Panc1 (cell line): ENCODE results near the gene NTNG2. TPM values are rescaled to one million over a fixed set of nuclear protein-coding genes. Genes with fewer than 3 reads are reported as not detected.

Experiments
- ATAC-seq: fragments of 200-7000 bp; cut with Tn5 transposase; 2 replicates; pipeline ENCODE4 v1.9.1; 2020; ENCODE audit warnings: mild to moderate bottlenecking, moderate library complexity
- BruUV-seq: library from RNA; stranded (reverse); fragments of 400-500 nt; replicated peaks from 2 replicates; lab custom pipeline; 2021; lab: Mats Ljungman, UMichigan
- CTCF ChIA-PET: fragments of 300-600 bp; sonication (Branson Sonifier 250); formaldehyde crosslinking; loops from one replicate; lab custom pipeline; 2022; ENCODE audit warnings: antibody characterized with exemption; lab: Charles Lee
- POLR2A ChIA-PET: fragments of 300-600 bp; sonication (Branson Sonifier 250); formaldehyde crosslinking; loops from one replicate; lab custom pipeline; 2022; ENCODE audit warnings: antibody characterized with exemption; lab: Charles Lee
- DNase-seq: peaks from one replicate; pipeline ENCODE4 v3.0.0-alpha.2; 2010; ENCODE audit warnings: low read depth, low spot score
- H3K27ac ChIP-seq: 2 replicates; pipeline ENCODE4 v1.5.1; 2011; ENCODE audit warnings: mild to moderate bottlenecking, low read length, inconsistent platforms
- H3K27me3 ChIP-seq: fragments of 200-500 bp; sonication (Bioruptor generic); 2 replicates; pipeline ENCODE4 v1.6.0; 2014; ENCODE audit warnings: low read length, inconsistent platforms; ENCODE audit not compliant: control insufficient read depth, insufficient read depth
- H3K36me3 ChIP-seq: fragments of 200-500 bp; sonication (Bioruptor generic); 2 replicates; pipeline ENCODE4 v1.5.1; 2014; ENCODE audit warnings: inconsistent platforms, mild to moderate bottlenecking, low read length, moderate library complexity; ENCODE audit not compliant: control insufficient read depth, insufficient read depth
- H3K4me1 ChIP-seq: 2 replicates; pipeline ENCODE4 v1.5.1; 2011; ENCODE audit warnings: inconsistent platforms, mild to moderate bottlenecking, low read length, moderate library complexity; ENCODE audit not compliant: control insufficient read depth, insufficient read depth
- H3K4me3 ChIP-seq, 2 experiments: 2 replicates each; pipeline ENCODE4 v1.5.1; 2011 to 2012; ENCODE audit warnings: low read depth in 2 of 2, low read length in 2 of 2, mild to moderate bottlenecking in 2 of 2, inconsistent platforms in 1 of 2, moderate library complexity in 1 of 2
- H3K9me3 ChIP-seq: fragments of 200-500 bp; sonication (Bioruptor generic); 2 replicates; pipeline ENCODE4 v1.5.1; 2014; ENCODE audit warnings: low read depth, mild to moderate bottlenecking, inconsistent platforms, low read length, moderate library complexity; ENCODE audit not compliant: control insufficient read depth, insufficient read depth
- POLR2AphosphoS5 ChIP-seq: IDR thresholded peaks from 2 replicates; pipeline ENCODE4 v1.6.1; 2012; ENCODE audit warnings: mild to moderate bottlenecking, low read depth, low read length, moderate library complexity
- SIN3A ChIP-seq: IDR thresholded peaks from 2 replicates; pipeline ENCODE4 v1.6.1; 2012; ENCODE audit warnings: low read depth, mild to moderate bottlenecking, low read length, moderate library complexity, borderline replicate concordance; ENCODE audit not compliant: insufficient read depth
- TCF7L2 ChIP-seq: IDR thresholded peaks from 2 replicates; pipeline ENCODE4 v1.6.1; 2011; ENCODE audit warnings: mild to moderate bottlenecking, low read depth, low read length, inconsistent platforms
- in situ Hi-C: cut with HindIII; loops from 2 replicates; pipeline ENCODE4 v1.10.0; 2016; ENCODE audit warnings: low sequenced_read_pairs, low pct_unique_long_range_greater_than_20kb
- intact Hi-C: fragments of 100-400 bp; cut with micrococcal nuclease; formaldehyde crosslinking; loops from one replicate; pipeline ENCODE4 v1.10.0; 2022; ENCODE audit not compliant: unreplicated experiment
- total RNA-seq: library from RNA; stranded (reverse); gene quantifications from one replicate; pipeline ENCODE4 v1.2.1, GENCODE V29; 2021; ENCODE audit not compliant: unreplicated experiment
- TF ChIP-seq, protein P1 (sequence below), 2 experiments: IDR thresholded peaks; 2 replicates each; pipeline ENCODE4 v1.6.1; 2011 to 2012; ENCODE audit warnings: low read depth in 2 of 2, control low read depth in 1 of 2, low read length in 1 of 2, mild to moderate bottlenecking in 1 of 2, moderate library complexity in 1 of 2; ENCODE audit not compliant: insufficient read depth in 1 of 2
- TF ChIP-seq, protein P2 (sequence below): fragments of 450-650 bp; IDR thresholded peaks from 2 replicates; pipeline ENCODE4 v1.5.1; 2017; ENCODE audit warnings: mild to moderate bottlenecking

The NTNG2 gene
- total RNA-seq, 1 experiment from 2014 or later: 5.1 TPM

DNA sequence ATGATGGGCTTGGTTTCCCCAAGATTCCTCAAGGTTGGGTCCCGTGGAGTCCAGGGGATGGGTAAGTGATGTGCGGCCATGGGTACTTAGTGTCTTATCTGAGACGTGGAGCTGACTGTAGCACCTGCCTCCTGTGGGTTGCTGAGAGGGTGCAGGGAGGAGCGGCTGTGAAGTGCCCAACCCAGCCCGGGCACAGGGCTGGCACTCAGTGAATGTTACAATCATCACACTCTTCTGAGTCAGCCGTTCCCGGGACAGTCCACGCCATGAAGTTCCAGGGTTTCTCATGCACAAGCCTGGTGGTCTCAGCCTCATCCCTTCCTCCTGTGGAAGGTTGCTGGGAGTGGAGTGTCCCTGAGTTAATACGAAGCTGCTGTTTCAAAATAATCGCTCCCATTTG lies 29.1 kb downstream of the NTNG2 start:
- Histone ChIP-seq H3K4me1 (peaks cover 2% of the 10 kb centered on the region; the same call in 1 of the 2 replicates), H3K4me3 (no peak overlapping the region), H3K36me3 (no peaks in the 10 kb centered on the region), H3K27me3 (no peaks in the 10 kb centered on the region), H3K9me3 (no peaks in the 10 kb centered on the region), H3K27ac (no peak overlapping the region)
- no peak for DNase-seq
- intact Hi-C loops (no loop called here), in situ Hi-C loops (no loop called here)
- no peak for ATAC-seq
- ChIA-PET POLR2A (no interaction called here), CTCF (interaction anchor here (0.5 kb wide), 1 partner anchor 430 kb away, joined by 3 read pairs; no protein-coding TSS in a partner anchor)
- BruUV-seq: no TSS peak
- TF ChIP-seq TCF7L2 (no peak), POLR2AphosphoS5 (no peak)

DNA sequence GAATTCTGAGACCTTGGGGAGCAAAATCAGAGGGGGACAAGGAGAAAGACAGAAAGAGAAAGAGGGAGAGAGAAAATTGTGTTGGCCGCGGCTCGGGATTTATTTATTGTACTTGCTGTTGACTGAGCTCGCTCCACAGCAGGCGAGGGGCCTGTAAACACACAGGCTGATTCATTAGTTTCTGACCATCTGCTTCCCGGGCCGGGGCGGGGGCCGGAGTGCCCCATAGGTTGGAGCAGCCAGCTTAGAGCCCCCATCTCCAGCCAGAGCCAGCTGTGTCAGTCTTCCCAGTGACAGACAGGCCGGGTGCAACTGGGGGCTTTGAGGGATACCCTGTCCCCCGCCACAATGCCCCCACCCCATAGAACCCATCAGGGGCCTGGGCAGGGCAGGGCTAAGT lies 30.9 kb downstream of the NTNG2 start:
- Histone ChIP-seq H3K4me3 (no peak overlapping the region), H3K36me3 (no peaks in the 10 kb centered on the region), H3K4me1 (no peaks in the 10 kb centered on the region), H3K27me3 (no peaks in the 10 kb centered on the region), H3K9me3 (no peaks in the 10 kb centered on the region), H3K27ac (no peak overlapping the region)
- in situ Hi-C loops (no loop called here), intact Hi-C loops (no loop called here)
- DNase-seq: no peak
- ChIA-PET CTCF (no interaction called here), POLR2A (no interaction called here)
- ATAC-seq: no peak
- BruUV-seq: no TSS peak
- TF ChIP-seq TCF7L2 (no peak), POLR2AphosphoS5 (no peak)

DNA sequence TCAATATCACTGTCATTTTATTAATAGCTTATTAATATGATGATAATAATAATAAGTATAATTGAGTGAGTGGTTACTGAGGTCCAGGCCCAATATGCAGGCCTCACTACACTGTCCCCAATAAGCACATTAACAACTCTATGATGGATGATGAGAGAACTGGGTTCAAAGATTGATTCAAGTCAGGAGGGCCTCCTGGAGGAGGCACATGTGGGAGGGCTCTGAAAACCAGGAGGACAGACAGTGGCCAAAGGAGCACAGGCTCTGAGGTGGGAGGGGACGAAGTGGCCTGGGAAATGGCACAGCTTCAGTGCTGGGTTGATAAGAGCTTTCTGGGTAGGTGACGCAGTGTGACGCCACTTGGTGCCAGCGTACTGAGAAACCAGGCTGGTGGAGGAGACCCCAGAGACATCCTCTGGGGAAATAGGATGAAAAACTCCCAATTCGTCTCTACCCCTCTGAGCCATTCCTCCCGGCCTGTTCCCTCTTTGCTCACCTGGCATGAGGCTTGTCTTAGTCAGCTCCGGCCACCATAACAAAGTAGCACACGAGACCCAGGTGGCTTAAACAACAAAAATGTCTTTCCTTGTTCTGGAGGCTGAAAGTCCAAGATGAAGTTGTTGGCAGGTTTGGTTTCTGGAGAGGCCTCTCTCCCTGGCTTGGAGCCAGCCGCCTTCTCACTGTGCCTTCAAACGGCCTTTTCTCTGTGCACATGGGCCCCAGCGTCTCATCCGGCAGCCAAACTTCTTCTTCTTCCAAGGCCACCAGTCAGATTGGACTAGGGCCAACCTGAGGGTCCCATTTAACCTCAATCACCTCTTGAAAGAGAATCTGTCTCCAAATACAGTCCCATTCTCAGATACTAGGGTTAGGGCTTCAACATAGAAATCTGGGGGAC lies 31.6 kb downstream of the NTNG2 start:
- in situ Hi-C loops: no loop called here
- TF ChIP-seq, protein P1, sequence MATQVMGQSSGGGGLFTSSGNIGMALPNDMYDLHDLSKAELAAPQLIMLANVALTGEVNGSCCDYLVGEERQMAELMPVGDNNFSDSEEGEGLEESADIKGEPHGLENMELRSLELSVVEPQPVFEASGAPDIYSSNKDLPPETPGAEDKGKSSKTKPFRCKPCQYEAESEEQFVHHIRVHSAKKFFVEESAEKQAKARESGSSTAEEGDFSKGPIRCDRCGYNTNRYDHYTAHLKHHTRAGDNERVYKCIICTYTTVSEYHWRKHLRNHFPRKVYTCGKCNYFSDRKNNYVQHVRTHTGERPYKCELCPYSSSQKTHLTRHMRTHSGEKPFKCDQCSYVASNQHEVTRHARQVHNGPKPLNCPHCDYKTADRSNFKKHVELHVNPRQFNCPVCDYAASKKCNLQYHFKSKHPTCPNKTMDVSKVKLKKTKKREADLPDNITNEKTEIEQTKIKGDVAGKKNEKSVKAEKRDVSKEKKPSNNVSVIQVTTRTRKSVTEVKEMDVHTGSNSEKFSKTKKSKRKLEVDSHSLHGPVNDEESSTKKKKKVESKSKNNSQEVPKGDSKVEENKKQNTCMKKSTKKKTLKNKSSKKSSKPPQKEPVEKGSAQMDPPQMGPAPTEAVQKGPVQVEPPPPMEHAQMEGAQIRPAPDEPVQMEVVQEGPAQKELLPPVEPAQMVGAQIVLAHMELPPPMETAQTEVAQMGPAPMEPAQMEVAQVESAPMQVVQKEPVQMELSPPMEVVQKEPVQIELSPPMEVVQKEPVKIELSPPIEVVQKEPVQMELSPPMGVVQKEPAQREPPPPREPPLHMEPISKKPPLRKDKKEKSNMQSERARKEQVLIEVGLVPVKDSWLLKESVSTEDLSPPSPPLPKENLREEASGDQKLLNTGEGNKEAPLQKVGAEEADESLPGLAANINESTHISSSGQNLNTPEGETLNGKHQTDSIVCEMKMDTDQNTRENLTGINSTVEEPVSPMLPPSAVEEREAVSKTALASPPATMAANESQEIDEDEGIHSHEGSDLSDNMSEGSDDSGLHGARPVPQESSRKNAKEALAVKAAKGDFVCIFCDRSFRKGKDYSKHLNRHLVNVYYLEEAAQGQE (IDR thresholded peaks at IDR 0.05; ENCODE audit: insufficient read depth in 1 of 2, low read depth in 2 of 2, low read length in 1 of 2): no peak
- no peak for TF ChIP-seq SIN3A
- TF ChIP-seq, protein P2, sequence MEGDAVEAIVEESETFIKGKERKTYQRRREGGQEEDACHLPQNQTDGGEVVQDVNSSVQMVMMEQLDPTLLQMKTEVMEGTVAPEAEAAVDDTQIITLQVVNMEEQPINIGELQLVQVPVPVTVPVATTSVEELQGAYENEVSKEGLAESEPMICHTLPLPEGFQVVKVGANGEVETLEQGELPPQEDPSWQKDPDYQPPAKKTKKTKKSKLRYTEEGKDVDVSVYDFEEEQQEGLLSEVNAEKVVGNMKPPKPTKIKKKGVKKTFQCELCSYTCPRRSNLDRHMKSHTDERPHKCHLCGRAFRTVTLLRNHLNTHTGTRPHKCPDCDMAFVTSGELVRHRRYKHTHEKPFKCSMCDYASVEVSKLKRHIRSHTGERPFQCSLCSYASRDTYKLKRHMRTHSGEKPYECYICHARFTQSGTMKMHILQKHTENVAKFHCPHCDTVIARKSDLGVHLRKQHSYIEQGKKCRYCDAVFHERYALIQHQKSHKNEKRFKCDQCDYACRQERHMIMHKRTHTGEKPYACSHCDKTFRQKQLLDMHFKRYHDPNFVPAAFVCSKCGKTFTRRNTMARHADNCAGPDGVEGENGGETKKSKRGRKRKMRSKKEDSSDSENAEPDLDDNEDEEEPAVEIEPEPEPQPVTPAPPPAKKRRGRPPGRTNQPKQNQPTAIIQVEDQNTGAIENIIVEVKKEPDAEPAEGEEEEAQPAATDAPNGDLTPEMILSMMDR: no peak
- no peak for TF ChIP-seq POLR2AphosphoS5
- no peak for TF ChIP-seq TCF7L2
- no TSS peak for BruUV-seq
- H3K27me3 ChIP-seq: no peaks in the 10 kb centered on the region
- CTCF ChIA-PET: no interaction called here
- H3K4me3 ChIP-seq: no peak overlapping the region
- DNase-seq: no peak
- intact Hi-C loops: no loop called here
- no peak for ATAC-seq
- H3K36me3 ChIP-seq: no peaks in the 10 kb centered on the region
- POLR2A ChIA-PET: no interaction called here
- no peaks in the 10 kb centered on the region for H3K9me3 ChIP-seq
- no peak overlapping the region for H3K27ac ChIP-seq
- H3K4me1 ChIP-seq: no peaks in the 10 kb centered on the region
